Measurements from ENCODE around the gene TMEM119. TPM values are rescaled to one million over a fixed set of nuclear protein-coding genes. Genes with fewer than 3 reads are reported as not detected.

The TMEM119 gene
- total and polyA plus RNA-seq, 2 of the 8 experiments (the other 6 are each of a cell fraction or from before 2014, with no cell fraction given): 0.35 to 0.61 TPM

DNA sequence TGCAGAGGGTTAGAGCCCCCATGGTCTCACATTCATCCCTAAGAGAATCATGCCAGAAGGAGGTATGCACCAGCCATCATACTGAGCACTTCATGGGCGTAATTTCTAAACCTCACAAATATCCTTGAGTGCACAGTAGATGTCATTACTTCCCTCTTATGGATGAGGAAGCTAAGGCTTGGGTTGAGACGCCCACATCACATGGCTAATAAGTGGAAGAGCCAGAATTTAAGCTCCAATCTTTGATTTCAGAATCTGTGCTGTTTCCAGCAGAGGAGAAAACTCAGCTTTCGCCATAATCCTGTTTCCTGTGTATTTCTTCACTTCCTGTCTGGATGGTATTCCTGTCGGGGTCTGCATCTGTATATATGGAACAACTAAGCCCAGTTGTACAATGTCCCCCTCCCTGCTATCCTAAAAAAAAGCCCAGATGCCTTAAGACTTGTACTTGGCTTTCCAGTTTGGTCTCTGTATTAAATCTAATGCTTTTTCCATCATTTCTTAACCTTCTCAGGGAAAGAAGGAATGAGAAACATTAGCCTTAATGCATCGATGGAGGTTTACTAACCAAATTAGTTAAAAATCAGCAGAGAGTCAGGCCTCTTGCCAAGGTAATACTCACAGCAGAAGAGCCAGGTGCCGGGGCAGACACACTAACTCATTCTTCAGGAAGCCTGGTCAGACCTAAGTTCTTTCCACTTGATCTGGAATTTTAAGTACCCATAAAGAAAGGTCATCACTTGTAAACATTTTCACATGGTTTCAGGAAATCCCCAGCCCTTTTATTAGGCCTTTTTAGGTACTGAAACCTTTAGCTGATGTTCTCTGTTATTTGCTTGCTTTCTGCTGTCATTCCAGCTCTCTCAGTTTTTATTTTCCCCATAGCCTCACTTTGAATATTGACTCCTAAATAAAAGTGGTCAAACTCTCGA, 30.2 kb downstream of the TMEM119 start (continued):
- TF ChIP-seq CHD7 (IDR thresholded peaks at IDR 0.05; ENCODE audit: insufficient replicate concordance, low read length): no peak
- no peak for TF ChIP-seq BCL11A (IDR thresholded peaks at IDR 0.05; ENCODE audit: low read depth in 2 of 2, low read length in 2 of 2)
- TF ChIP-seq RNF2 (IDR thresholded peaks at IDR 0.05; ENCODE audit: borderline replicate concordance, low read depth, low read length, missing control alignments, poor library complexity, severe bottlenecking): no peak
- no peak for TF ChIP-seq YY1 (IDR thresholded peaks at IDR 0.05; ENCODE audit: low read depth, low read length)
- TF ChIP-seq CEBPB (IDR thresholded peaks at IDR 0.05; ENCODE audit: low read depth, low read length): no peak
- no peak for TF ChIP-seq NANOG (IDR thresholded peaks at IDR 0.05; ENCODE audit: insufficient read depth, low read depth, low read length, poor library complexity, severe bottlenecking)
- TF ChIP-seq RFX5 (IDR thresholded peaks at IDR 0.05; ENCODE audit: borderline replicate concordance, low read depth, low read length): no peak
- TF ChIP-seq KDM1A (IDR thresholded peaks at IDR 0.05; ENCODE audit: borderline replicate concordance, low read length): no peak
- no peak for TF ChIP-seq BACH1 (IDR thresholded peaks at IDR 0.05; ENCODE audit: low read length)
